ENCODE results near the gene PNKD. TPM values are rescaled to one million over a fixed set of nuclear protein-coding genes. Genes with fewer than 3 reads are reported as not detected.
A peak's percentile ranks its signal among the peaks of the same experiment; 100 is the strongest.

PNKD gene
- total RNA-seq, 1 experiment from 2014 or later, result 97.7 TPM

GRCh38 chr2:218294430-218295022 is 24.2 kb downstream of the PNKD start:
- no peak for ATAC-seq
- Histone ChIP-seq H3K9ac (ENCODE audit: low read length) (no peak overlapping the region), H3K9me2 (replicated peaks; ENCODE audit: low read length) (no peaks in the 10 kb centered on the region), H3K36me3 (ENCODE audit: low read depth, low read length) (no peaks in the 10 kb centered on the region), H4K20me1 (ENCODE audit: low read length) (no peaks in the 10 kb centered on the region), H3K9me3 (ENCODE audit: low read length) (no peaks in the 10 kb centered on the region), H3K4me1 (ENCODE audit: insufficient read depth, low read length) (peaks cover 36% of the 10 kb centered on the region), H3K4me2 (ENCODE audit: low read length) (peak overlapping the region; percentile 39), H3K27me3 (ENCODE audit: low read length) (no peaks in the 10 kb centered on the region), H3K79me2 (ENCODE audit: low read length) (peaks cover 27% of the 10 kb centered on the region), H3K27ac (ENCODE audit: low read length) (peak overlapping the region; percentile 32), H3K4me3 (ENCODE audit: low read length) (no peak overlapping the region), H3F3A (ENCODE audit: low read length, unreplicated experiment) (no peaks in the 10 kb centered on the region), H2AFZ (ENCODE audit: low read length) (peak overlapping the region; percentile 37; the same call in 1 of the 2 replicates)
- ChIA-PET POLR2A (ENCODE audit: unreplicated experiment) (no interaction called here), CTCF (interaction anchor here (0.8 kb wide), 1 partner anchor 102 kb away, joined by 5 read pairs; no protein-coding TSS in a partner anchor)
- TF ChIP-seq, protein P1, sequence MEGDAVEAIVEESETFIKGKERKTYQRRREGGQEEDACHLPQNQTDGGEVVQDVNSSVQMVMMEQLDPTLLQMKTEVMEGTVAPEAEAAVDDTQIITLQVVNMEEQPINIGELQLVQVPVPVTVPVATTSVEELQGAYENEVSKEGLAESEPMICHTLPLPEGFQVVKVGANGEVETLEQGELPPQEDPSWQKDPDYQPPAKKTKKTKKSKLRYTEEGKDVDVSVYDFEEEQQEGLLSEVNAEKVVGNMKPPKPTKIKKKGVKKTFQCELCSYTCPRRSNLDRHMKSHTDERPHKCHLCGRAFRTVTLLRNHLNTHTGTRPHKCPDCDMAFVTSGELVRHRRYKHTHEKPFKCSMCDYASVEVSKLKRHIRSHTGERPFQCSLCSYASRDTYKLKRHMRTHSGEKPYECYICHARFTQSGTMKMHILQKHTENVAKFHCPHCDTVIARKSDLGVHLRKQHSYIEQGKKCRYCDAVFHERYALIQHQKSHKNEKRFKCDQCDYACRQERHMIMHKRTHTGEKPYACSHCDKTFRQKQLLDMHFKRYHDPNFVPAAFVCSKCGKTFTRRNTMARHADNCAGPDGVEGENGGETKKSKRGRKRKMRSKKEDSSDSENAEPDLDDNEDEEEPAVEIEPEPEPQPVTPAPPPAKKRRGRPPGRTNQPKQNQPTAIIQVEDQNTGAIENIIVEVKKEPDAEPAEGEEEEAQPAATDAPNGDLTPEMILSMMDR (conservative IDR thresholded peaks at IDR 0.05; ENCODE audit: low read depth, low read length), result no peak
- no peak for TF ChIP-seq EZH2 (IDR thresholded peaks at IDR 0.05; ENCODE audit: low read length, unreplicated experiment)
- TF ChIP-seq EZH2phosphoT487 (IDR thresholded peaks at IDR 0.05; ENCODE audit: borderline replicate concordance, low read length), result no peak
- no peak for DNase-seq
- intact Hi-C loops (cut with micrococcal nuclease), result no loop called here
- no TSS peak for BruUV-seq (replicated peaks)

GRCh38 chr2:218295029-218295428 is 24.7 kb downstream of the PNKD start:
- DNase-seq (peak; percentile 81), ATAC-seq (peak; percentile 19; the same call in 1 of the 2 replicates)
- Histone ChIP-seq H3K9me2 (replicated peaks; ENCODE audit: low read length) (no peaks in the 10 kb centered on the region), H3K4me2 (ENCODE audit: low read length) (peak overlapping the region; percentile 39), H3K4me1 (ENCODE audit: insufficient read depth, low read length) (peaks cover 33% of the 10 kb centered on the region), H3K27me3 (ENCODE audit: low read length) (no peaks in the 10 kb centered on the region), H3K9ac (ENCODE audit: low read length) (no peak overlapping the region), H3F3A (ENCODE audit: low read length, unreplicated experiment) (no peaks in the 10 kb centered on the region), H3K27ac (ENCODE audit: low read length) (peak overlapping the region; percentile 32), H2AFZ (ENCODE audit: low read length) (peak overlapping the region; percentile 37; the same call in 1 of the 2 replicates), H3K36me3 (ENCODE audit: low read depth, low read length) (no peaks in the 10 kb centered on the region), H3K9me3 (ENCODE audit: low read length) (no peaks in the 10 kb centered on the region), H4K20me1 (ENCODE audit: low read length) (no peaks in the 10 kb centered on the region), H3K79me2 (ENCODE audit: low read length) (peaks cover 22% of the 10 kb centered on the region), H3K4me3 (ENCODE audit: low read length) (no peak overlapping the region)
- intact Hi-C loops (cut with micrococcal nuclease), result no loop called here
- ChIA-PET CTCF (interaction anchor here (0.5 to 0.8 kb wide), 2 partner anchors 101 kb away, joined by 3 to 5 read pairs; no protein-coding TSS in a partner anchor), POLR2A (ENCODE audit: unreplicated experiment) (no interaction called here)
- BruUV-seq (replicated peaks), result no TSS peak
- TF ChIP-seq EZH2phosphoT487 (IDR thresholded peaks at IDR 0.05; ENCODE audit: borderline replicate concordance, low read length) (no peak), EZH2 (IDR thresholded peaks at IDR 0.05; ENCODE audit: low read length, unreplicated experiment) (no peak)
- TF ChIP-seq, protein P1 (conservative IDR thresholded peaks at IDR 0.05; ENCODE audit: low read depth, low read length), result no peak

GRCh38 chr2:218296200-218296599 is 25.9 kb downstream of the PNKD start:
- POLR2A ChIA-PET (ENCODE audit: unreplicated experiment), result no interaction called here
- BruUV-seq (replicated peaks), result no TSS peak
- Histone ChIP-seq H2AFZ (ENCODE audit: low read length) (no peak overlapping the region), H3K27ac (ENCODE audit: low read length) (no peak overlapping the region), H3K4me3 (ENCODE audit: low read length) (no peak overlapping the region), H3K9ac (ENCODE audit: low read length) (no peak overlapping the region), H4K20me1 (ENCODE audit: low read length) (no peaks in the 10 kb centered on the region), H3K4me2 (ENCODE audit: low read length) (no peak overlapping the region), H3K27me3 (ENCODE audit: low read length) (no peaks in the 10 kb centered on the region), H3K9me2 (replicated peaks; ENCODE audit: low read length) (no peaks in the 10 kb centered on the region), H3K36me3 (ENCODE audit: low read depth, low read length) (no peaks in the 10 kb centered on the region), H3F3A (ENCODE audit: low read length, unreplicated experiment) (no peaks in the 10 kb centered on the region), H3K4me1 (ENCODE audit: insufficient read depth, low read length) (peaks cover 28% of the 10 kb centered on the region), H3K79me2 (ENCODE audit: low read length) (peaks cover 10% of the 10 kb centered on the region), H3K9me3 (ENCODE audit: low read length) (no peaks in the 10 kb centered on the region)
- intact Hi-C loops (cut with micrococcal nuclease), result no loop called here
- CTCF ChIA-PET, result no interaction called here
- TF ChIP-seq, protein P1 (conservative IDR thresholded peaks at IDR 0.05; ENCODE audit: low read depth, low read length), result no peak
- TF ChIP-seq EZH2phosphoT487 (IDR thresholded peaks at IDR 0.05; ENCODE audit: borderline replicate concordance, low read length) (no peak), EZH2 (IDR thresholded peaks at IDR 0.05; ENCODE audit: low read length, unreplicated experiment) (no peak)
- ATAC-seq, result no peak
- no peak for DNase-seq
